NCI-H524 treated with DMSO at 0.1 percent for 48 hours (cell line): ENCODE results near the gene VWA7.
"Not testable (repeated sequence)": the region's sequence is repeated elsewhere in the genome, so short reads cannot be mapped to it uniquely, and the experiment has no call there.

ENCODE experiments used
- DNase-seq: peaks from one replicate; lab custom pipeline; 2025; lab: John Stamatoyannopoulos, UW

Gene VWA7

GRCh38 chr6:31776989-31777666 is at the start of gene VWA7:
VWA7 (minus strand) TSS chr6:31777328; CDS start chr6:31776779, 549 bp downstream.
- no peak for DNase-seq

DNA sequence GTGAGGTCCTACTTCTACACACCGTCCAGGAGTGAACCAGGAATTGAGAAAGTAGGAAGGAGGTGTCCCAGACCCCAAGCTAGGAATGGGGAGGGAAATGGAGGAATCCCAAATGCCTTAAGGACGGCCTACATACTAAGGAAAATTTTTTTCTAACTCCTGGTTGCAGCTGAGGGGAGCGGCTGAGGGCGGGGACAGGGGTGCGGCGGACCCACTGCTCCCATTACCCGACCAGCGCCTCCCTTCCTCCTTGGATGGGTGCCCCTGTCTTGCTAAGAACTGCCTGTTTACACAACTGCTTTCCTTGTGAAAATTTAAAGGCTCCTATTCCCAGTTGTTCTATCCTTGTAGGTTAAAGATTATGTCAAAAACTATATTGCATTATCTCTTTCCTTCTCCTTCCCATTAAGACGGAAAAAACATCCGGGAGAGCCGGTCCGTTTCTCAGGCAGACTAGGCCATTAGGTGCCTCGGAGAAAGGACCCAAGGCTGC is 49.7 kb upstream of the VWA7 start:
- DNase-seq = no peak

DNA sequence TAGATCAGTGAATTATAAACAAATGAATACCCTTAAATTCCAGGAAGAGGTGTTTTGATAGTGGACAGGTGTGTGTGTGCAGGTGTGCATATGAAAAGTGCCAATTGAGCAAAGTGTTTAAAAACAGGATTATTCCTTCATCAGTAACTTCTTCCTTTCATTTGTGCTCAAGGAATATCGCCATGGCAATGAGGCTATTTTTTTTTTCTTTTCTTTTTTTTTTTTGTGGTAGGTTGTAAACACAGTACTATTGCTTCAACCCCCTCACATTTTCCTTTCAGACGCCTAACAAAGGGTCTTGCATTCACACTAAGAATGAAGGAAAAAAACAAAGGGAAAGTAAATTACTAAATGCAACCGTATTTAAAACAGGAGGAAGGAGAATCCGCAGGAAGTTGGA is 48.4 kb upstream of the VWA7 start:
- DNase-seq = no peak

DNA sequence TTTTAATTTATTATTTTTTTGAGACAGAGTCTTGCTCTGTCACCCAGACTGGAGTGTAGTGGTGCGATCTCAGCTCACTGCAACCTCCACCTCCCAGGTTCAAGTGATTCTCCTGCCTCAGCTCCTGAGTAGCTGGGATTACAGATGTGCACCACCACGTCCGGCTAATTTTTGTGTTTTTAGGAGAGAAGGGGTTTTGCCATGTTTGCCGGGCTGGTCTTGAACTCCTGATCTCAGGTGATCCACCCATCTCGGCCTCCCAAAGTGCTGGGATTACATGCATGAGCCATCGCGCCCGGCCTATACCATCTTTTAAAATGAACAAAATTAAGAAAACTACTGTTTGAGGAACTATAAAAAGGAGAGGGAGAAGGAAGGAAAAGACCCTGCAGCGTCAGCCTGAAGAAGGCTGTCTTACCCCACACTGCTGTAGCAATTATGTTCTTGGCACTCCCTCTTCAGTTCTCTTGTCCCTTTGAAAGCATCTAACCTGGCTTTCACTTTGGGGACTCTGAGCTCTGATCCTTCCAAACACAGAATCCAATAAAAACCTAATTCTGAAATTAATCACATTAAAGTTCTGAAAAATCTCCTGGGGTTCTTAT is 46.6 kb upstream of the VWA7 start:
- not testable (repeated sequence) for DNase-seq

DNA sequence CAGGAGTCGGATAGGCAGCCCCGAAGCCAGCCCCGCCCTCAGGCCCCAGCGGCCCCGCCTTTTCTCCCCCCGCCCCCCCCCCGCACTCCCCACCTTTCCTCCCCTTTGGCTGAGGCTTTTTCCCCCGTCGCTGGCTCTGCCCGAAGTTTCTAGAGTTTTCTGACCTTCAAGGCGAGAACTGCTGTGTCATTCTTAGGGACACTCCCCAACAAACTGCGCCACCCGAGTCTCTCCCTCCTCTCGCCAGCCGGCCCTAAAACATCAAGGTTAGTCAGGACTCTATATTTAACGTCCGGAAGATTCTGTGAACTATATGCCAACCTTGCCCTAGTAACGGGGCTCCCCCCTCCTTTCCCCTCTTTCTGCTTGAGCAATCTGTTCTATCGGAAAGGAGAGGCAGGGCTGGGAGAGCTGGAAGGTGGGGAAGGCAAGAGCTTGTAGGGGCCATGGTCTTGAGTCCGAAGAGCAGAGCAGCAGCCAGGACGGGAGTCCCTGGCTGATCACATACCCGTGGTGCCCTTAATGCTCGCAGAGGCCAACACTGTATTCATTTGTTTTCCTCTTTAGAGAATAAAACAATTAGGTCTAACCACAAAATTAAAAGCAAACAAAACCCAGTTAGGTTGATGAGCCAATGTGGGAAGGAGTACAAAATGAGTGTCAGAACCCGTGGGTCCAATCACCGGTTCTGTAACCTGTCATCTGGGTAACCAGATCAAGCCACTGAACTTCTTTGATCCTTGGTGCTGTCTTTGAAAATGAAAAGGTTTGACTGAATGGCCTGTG is 45.1 kb upstream of the VWA7 start:
- no peak for DNase-seq

DNA sequence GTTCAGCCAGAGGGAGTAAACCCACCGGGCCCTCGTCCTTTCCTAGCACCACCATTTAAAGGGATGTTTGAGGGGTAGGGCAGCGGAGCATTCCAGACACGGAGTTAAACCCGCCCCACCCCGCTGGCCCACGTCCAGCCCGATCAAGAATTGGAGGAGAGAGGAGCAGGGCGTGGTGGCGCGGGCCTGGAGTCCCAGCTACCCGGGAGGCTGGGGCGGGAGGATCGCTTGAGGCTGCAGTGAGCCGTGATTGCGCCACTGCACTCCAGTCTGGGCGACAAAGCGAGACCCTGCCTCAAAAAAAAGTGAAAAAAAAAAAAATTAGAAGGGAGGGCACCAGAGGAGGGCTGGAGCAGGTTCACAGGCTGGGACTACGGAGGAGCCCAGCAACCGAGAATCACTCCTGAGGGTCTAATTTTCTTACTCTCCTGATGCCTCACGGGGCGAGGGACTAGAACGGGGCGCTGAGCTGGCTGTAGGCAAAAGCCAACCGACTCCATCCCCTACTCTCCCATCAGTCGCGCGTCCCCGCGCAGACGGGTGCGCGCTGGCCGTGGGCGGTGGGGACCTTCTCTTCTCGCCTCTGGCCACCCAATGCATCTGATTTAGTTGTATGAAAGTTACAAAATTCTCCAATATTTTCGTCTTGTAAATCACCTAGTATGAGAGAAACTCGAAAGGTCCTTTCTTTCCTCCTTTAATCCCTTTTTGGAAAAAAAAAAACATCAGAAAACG is 44.3 kb upstream of the VWA7 start:
- DNase-seq = no peak

DNA sequence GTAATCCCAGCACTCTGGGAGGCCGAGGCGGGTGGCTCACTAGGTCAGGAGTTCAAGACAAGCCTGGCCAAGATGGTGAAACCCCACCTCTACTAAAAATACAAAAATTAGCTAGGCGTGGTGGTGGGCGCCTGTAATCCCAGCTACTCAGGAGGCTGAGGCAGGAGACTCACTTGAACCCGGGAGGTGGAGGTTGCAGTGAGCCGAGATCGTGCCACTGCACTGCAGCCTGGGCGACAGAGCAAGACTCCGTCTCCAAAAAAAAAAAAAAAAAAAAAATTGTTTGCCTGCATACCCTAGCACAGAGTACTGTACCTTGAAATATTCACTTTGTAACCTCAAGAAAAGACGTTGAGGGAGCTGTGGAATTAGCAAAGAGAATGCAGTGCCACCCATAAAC is 43.3 kb upstream of the VWA7 start:
- DNase-seq = not testable (repeated sequence)

DNA sequence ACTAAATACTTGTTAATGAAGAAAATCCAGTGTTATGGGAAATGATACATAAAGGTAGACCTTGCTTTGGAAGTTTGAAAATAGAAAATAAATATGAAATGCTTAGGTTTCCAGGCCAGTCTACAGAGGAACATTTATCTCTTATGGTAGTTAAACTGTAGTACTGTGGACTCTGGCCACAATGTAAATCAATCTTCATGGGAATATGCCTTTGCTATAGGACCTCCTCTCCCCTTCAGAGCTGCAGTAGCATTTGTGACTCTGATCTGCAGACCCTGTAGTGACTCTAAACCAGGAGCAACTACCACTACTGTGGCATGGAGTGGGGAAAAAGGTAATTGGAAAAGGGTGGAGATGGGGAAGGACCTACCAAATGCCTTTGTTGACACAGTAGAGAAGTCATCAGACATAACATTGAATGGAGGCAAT is 42.8 kb upstream of the VWA7 start:
- DNase-seq = no peak

- not testable (repeated sequence) for DNase-seq
These were observed 40.9 kb upstream of the VWA7 start for GRCh38 chr6:31817929-31818511.

GRCh38 chr6:31817133-31817928 is 40.2 kb upstream of the VWA7 start:
- DNase-seq = not testable (repeated sequence)

DNA sequence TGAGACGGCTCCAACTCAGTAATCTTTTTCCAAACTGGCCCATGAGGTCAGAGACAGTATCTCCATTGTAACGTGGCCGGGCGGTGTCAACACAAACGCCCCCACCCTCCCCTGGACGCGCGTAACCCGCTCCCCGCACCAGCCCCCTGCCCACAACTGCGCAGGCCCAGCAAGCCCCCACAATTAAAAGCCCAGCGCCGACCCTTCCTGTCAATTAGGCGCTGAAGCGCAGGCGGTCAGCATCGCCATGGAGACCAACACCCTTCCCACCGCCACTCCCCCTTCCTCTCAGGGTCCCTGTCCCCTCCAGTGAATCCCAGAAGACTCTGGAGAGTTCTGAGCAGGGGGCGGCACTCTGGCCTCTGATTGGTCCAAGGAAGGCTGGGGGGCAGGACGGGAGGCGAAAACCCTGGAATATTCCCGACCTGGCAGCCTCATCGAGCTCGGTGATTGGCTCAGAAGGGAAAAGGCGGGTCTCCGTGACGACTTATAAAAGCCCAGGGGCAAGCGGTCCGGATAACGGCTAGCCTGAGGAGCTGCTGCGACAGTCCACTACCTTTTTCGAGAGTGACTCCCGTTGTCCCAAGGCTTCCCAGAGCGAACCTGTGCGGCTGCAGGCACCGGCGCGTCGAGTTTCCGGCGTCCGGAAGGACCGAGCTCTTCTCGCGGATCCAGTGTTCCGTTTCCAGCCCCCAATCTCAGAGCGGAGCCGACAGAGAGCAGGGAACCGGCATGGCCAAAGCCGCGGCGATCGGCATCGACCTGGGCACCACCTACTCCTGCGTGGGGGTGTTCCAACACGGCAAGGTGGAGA is 38.1 kb upstream of the VWA7 start, which contains the start of the genes HSPA1A and HSPA1L:
HSPA1A (plus strand) TSS at position 519 of the 814 bp plus-strand sequence; CDS start at position 733, 214 bp downstream.
HSPA1L (minus strand) TSS at position 259 of the 814 bp plus-strand sequence. CDS start 3,311 bp downstream, outside the sequence.
- peak; percentile 85 for DNase-seq

GRCh38 chr6:31814677-31815024 is 37.5 kb upstream of the VWA7 start:
- peak; percentile 28 for DNase-seq

- no peak for DNase-seq
These were observed 36.3 kb upstream of the VWA7 start for GRCh38 chr6:31813465-31813849.

- DNase-seq = no peak
These were observed 34.5 kb upstream of the VWA7 start for GRCh38 chr6:31811645-31812044.

DNA sequence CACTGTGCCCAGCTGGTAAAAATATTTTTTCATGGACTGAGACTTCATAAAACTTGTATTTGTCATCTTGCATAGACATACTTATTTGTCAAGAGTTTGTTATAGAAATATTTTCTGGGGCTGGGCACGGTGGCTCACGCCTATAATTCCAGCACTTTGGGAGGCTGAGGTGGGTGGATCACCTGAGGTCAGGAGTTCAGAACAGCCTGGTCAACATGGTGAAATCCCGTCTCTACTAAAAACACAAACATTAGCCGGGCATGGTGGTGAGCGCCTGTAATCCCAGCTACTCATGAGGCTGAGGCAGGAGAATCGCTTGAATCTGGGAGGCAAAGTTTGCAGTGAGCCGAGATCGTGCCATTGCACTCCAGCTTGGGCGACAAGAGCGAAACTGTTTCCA is 31.5 kb upstream of the VWA7 start:
- not testable (repeated sequence) for DNase-seq

- peak; percentile 61 for DNase-seq
These were observed 29.5 kb upstream of the VWA7 start, which contains the start of gene LSM2 for GRCh38 chr6:31806470-31807272. LSM2 (minus strand) TSS chr6:31806966; CDS start chr6:31806757, 209 bp downstream.

GRCh38 chr6:31805939-31806469 is 28.9 kb upstream of the VWA7 start:
- DNase-seq = no peak
